H1 (cell line): Measurements from ENCODE around the gene MOGAT2. TPM values are rescaled to one million over a fixed set of nuclear protein-coding genes. Genes with fewer than 3 reads are reported as not detected.

Experiments
- CTCF ChIA-PET: fragments of 300-600 bp; sonication (Branson Sonifier 250); formaldehyde crosslinking; loops from one replicate; lab custom pipeline; 2021; ENCODE audit not compliant: partially characterized antibody; lab: Charles Lee
- POLR2A ChIA-PET: fragments of 300-600 bp; sonication (Branson Sonifier 250); formaldehyde crosslinking; loops from one replicate; lab custom pipeline; 2021; ENCODE audit warnings: inconsistent platforms; ENCODE audit not compliant: partially characterized antibody; lab: Charles Lee
- DNase-seq, 2 experiments: peaks; one replicate each; pipeline versions ENCODE4 v3.0.0 to v3.0.0-alpha.2; 2010 to 2022; ENCODE audit warnings: low spot score in 2 of 2, low read depth in 1 of 2, mixed read lengths in 1 of 2
- FAIRE-seq: peaks from 2 replicates; lab custom pipeline; 2011; peaks lifted over from hg19 to GRCh38; lab: Jason Lieb, UNC
- H2AFZ ChIP-seq: 2 replicates; pipeline ENCODE4 v1.8.1; 2012; ENCODE audit warnings: low read length, inconsistent platforms
- H2AK5ac ChIP-seq: 2 replicates; pipeline ENCODE4 v1.6.1; 2013; ENCODE audit warnings: low read depth, low read length
- H2BK120ac ChIP-seq: replicated peaks from 2 replicates; pipeline ENCODE3; 2013; ENCODE audit warnings: low read depth, low read length, inconsistent platforms
- H2BK12ac ChIP-seq: 2 replicates; pipeline ENCODE4 v1.6.1; 2013; ENCODE audit warnings: low read depth, low read length
- H2BK15ac ChIP-seq: 2 replicates; pipeline ENCODE4 v1.6.1; 2013; ENCODE audit warnings: low read length
- H2BK20ac ChIP-seq: 2 replicates; pipeline ENCODE4 v1.6.1; 2013; ENCODE audit warnings: low read length
- H2BK5ac ChIP-seq: 2 replicates; pipeline ENCODE4 v1.6.1; 2013; ENCODE audit warnings: low read depth, low read length
- H3K14ac ChIP-seq: 2 replicates; pipeline ENCODE4 v1.6.1; 2013; ENCODE audit warnings: inconsistent platforms; ENCODE audit not compliant: insufficient read length
- H3K18ac ChIP-seq: 2 replicates; pipeline ENCODE4 v1.6.1; 2013; ENCODE audit warnings: low read length; ENCODE audit errors: extremely low read depth
- H3K23ac ChIP-seq: 2 replicates; pipeline ENCODE4 v1.6.1; 2013; ENCODE audit warnings: inconsistent platforms; ENCODE audit not compliant: insufficient read length
- H3K23me2 ChIP-seq: 2 replicates; pipeline ENCODE4 v1.6.1; 2013; ENCODE audit warnings: low read depth, low read length
- H3K27ac ChIP-seq: 2 replicates; pipeline ENCODE4 v1.6.1; 2011; ENCODE audit warnings: low read depth, low read length, inconsistent platforms
- H3K27me3 ChIP-seq, 4 experiments: replicated peaks in 1 of 4; 1 replicate in 1 of 4; 2 replicates in 3 of 4; pipeline versions ENCODE4 v1.6.1 to v1.8.1; 2011 to 2013; ENCODE audit warnings: low read length in 3 of 4, mild to moderate bottlenecking in 3 of 4, inconsistent platforms in 2 of 4, mixed read lengths in 2 of 4, moderate library complexity in 1 of 4; ENCODE audit not compliant: control insufficient read depth in 3 of 4, insufficient read depth in 3 of 4; ENCODE audit errors: extremely low read depth in 1 of 4
- H3K36me3 ChIP-seq, 4 experiments: 2 replicates each; pipeline versions ENCODE4 v1.6.1 to v1.8.1; 2011 to 2013; ENCODE audit warnings: mild to moderate bottlenecking in 4 of 4, low read length in 3 of 4, moderate library complexity in 2 of 4, control low read depth in 1 of 4, inconsistent platforms in 1 of 4; ENCODE audit not compliant: insufficient read depth in 4 of 4, control insufficient read depth in 2 of 4
- H3K4ac ChIP-seq: replicated peaks from 2 replicates; pipeline ENCODE3; 2013; ENCODE audit warnings: low read length, low read depth, mixed read lengths, inconsistent platforms; ENCODE audit not compliant: insufficient read length
- H3K4me1 ChIP-seq, 4 experiments: replicated peaks in 1 of 4; 1 replicate in 1 of 4; 2 replicates in 3 of 4; pipeline versions ENCODE4 v1.6.1 to v1.8.1; 2011 to 2013; ENCODE audit warnings: low read length in 3 of 4, inconsistent platforms in 2 of 4, mixed read lengths in 1 of 4; ENCODE audit not compliant: insufficient read depth in 4 of 4, control insufficient read depth in 3 of 4
- H3K4me2 ChIP-seq, 2 experiments: 2 replicates each; pipeline versions ENCODE4 v1.6.1 to v1.8.1; 2011 to 2013; ENCODE audit warnings: low read depth in 2 of 2, low read length in 2 of 2, control low read depth in 1 of 2, inconsistent platforms in 1 of 2, mild to moderate bottlenecking in 1 of 2; ENCODE audit not compliant: insufficient read depth in 1 of 2
- H3K4me3 ChIP-seq, 4 experiments: fragments of 200-600, 300-600 bp in 1 of 4; sonication (generic), shearing (Covaris generic), sonication (Bioruptor Twin) in 1 of 4; 2 replicates each; pipeline versions ENCODE4 v1.5.1 to v1.8.1; 2011 to 2016; ENCODE audit warnings: low read length in 4 of 4, low read depth in 3 of 4, control low read depth in 2 of 4, inconsistent platforms in 2 of 4, mild to moderate bottlenecking in 2 of 4, mixed read lengths in 1 of 4, moderate library complexity in 1 of 4; ENCODE audit not compliant: insufficient read depth in 2 of 4; ENCODE audit errors: extremely low read depth in 1 of 4
- H3K56ac ChIP-seq: replicated peaks from 2 replicates; pipeline ENCODE3; 2013; ENCODE audit warnings: low read depth, mild to moderate bottlenecking, mixed read lengths, low read length, inconsistent platforms; ENCODE audit not compliant: insufficient read length
- H3K79me1 ChIP-seq: 2 replicates; pipeline ENCODE4 v1.6.1; 2013; ENCODE audit warnings: low read depth, low read length, control low read depth
- H3K79me2 ChIP-seq, 2 experiments: 2 replicates each; pipeline versions ENCODE4 v1.6.1 to v1.8.1; 2012 to 2013; ENCODE audit warnings: low read length in 2 of 2, mild to moderate bottlenecking in 2 of 2, inconsistent platforms in 1 of 2; ENCODE audit not compliant: insufficient read depth in 2 of 2, control insufficient read depth in 1 of 2
- H3K9ac ChIP-seq, 4 experiments: replicated peaks in 1 of 4; 1 replicate in 1 of 4; 2 replicates in 3 of 4; pipeline versions ENCODE4 v1.6.1 to v1.8.1; 2011 to 2013; ENCODE audit warnings: low read depth in 3 of 4, low read length in 3 of 4, control low read depth in 2 of 4, mild to moderate bottlenecking in 2 of 4, moderate library complexity in 2 of 4, inconsistent platforms in 1 of 4; ENCODE audit errors: extremely low read depth in 1 of 4
- H3K9me3 ChIP-seq, 2 experiments: 2 replicates each; pipeline versions ENCODE4 v1.6.1 to v1.8.1; 2012 to 2013; ENCODE audit warnings: mild to moderate bottlenecking in 2 of 2, moderate library complexity in 2 of 2, control low read depth in 1 of 2, inconsistent platforms in 1 of 2, low read depth in 1 of 2, low read length in 1 of 2, mixed read lengths in 1 of 2; ENCODE audit not compliant: insufficient read depth in 2 of 2
- H4K20me1 ChIP-seq, 2 experiments: replicated peaks in 1 of 2; 2 replicates each; pipeline versions ENCODE3 to v1.8.1; 2011 to 2013; ENCODE audit warnings: inconsistent platforms in 2 of 2, low read length in 2 of 2, mild to moderate bottlenecking in 1 of 2; ENCODE audit not compliant: insufficient read depth in 2 of 2, control insufficient read depth in 1 of 2
- H4K5ac ChIP-seq: 2 replicates; pipeline ENCODE4 v1.6.1; 2013; ENCODE audit warnings: low read length, low read depth, mixed read lengths, inconsistent platforms; ENCODE audit not compliant: insufficient read length
- H4K8ac ChIP-seq: 2 replicates; pipeline ENCODE4 v1.8.0; 2013; ENCODE audit warnings: mild to moderate bottlenecking, moderate library complexity, low read length, inconsistent platforms; ENCODE audit not compliant: insufficient read depth; ENCODE audit errors: extremely low read depth
- H4K91ac ChIP-seq: replicated peaks from 2 replicates; pipeline ENCODE3; 2013; ENCODE audit warnings: low read length, mixed read lengths, inconsistent platforms; ENCODE audit not compliant: insufficient read length
- MAX ChIP-seq: IDR thresholded peaks from 2 replicates; pipeline ENCODE4 v1.6.1; 2012; ENCODE audit warnings: inconsistent platforms
- NRF1 ChIP-seq: IDR thresholded peaks from 2 replicates; pipeline ENCODE4 v1.6.1; 2011; ENCODE audit warnings: mild to moderate bottlenecking, low read depth, low read length, improper control_type of control experiment
- RBBP5 ChIP-seq: IDR thresholded peaks from 2 replicates; pipeline ENCODE4 v1.7.1; 2012; ENCODE audit warnings: low read depth, mild to moderate bottlenecking, inconsistent platforms, low read length, moderate library complexity, borderline replicate concordance
- RNF2 ChIP-seq: fragments of 200-900, 300-1000 bp; sonication (generic); IDR thresholded peaks from 2 replicates; pipeline ENCODE4 v1.7.1; 2016; ENCODE audit warnings: borderline replicate concordance, low read depth, mild to moderate bottlenecking, antibody characterized with exemption, low read length; ENCODE audit not compliant: poor library complexity, severe bottlenecking; ENCODE audit errors: missing control alignments
- whole genome bisulfite sequencing, 2 experiments: shearing (Covaris generic) in 1 of 2; methylation state at CpG; one replicate each; pipeline versions ENCODE4 v1.1.6 to v1.1.7; 2013 to 2015; ENCODE audit warnings: low lambda C conversion rate in 2 of 2, mixed read lengths in 2 of 2, inconsistent platforms in 1 of 2, low coverage in 1 of 2, missing lambda C conversion rate in 1 of 2; ENCODE audit not compliant: insufficient replicate concordance in 2 of 2, insufficient coverage in 1 of 2, insufficient read length in 1 of 2; ENCODE audit errors: extremely low coverage in 1 of 2, missing lambda C conversion rate in 1 of 2; 5-methylcytosine and 5-hydroxymethylcytosine counted together
- polyA plus RNA-seq, 7 experiments: library from polyadenylated mRNA; depleted of rRNA in 3 of 7; stranded (reverse) in 5 of 7; unstranded in 2 of 7; fragments of >200 nt in 5 of 7; fragments of 200-250 nt in 2 of 7; gene quantifications; 1 replicate in 5 of 7; 2 replicates in 1 of 7; 4 replicates in 1 of 7; pipeline versions ENCODE4 v1.2.1 to v1.2.3, GENCODE V29; 2011 to 2013; ENCODE audit warnings: missing spikeins in 2 of 7, mixed read lengths in 2 of 7
- total RNA-seq: library from RNA; stranded (reverse); fragmentation: NEBNext Ultra II Directional; extraction: Animal tissue kit (Norgen Biotek cat#: 25700); gene quantifications from 2 replicates; pipeline ENCODE4 v1.2.1, GENCODE V29; 2021

The MOGAT2 gene
- total and polyA plus RNA-seq, 2 of the 8 experiments (the other 6 are each of a cell fraction or from before 2014, with no cell fraction given) = not detected

- Histone ChIP-seq H3K27ac (no peak overlapping the region), H3K79me2 (no peaks in the 10 kb centered on the region), H4K8ac (no peak overlapping the region), H2AFZ (no peak overlapping the region), H2BK12ac (no peak overlapping the region), H4K5ac (no peak overlapping the region), H3K14ac (no peak overlapping the region), H3K18ac (no peak overlapping the region), H3K4ac (no peak overlapping the region), H3K23ac (no peak overlapping the region), H3K4me2 (no peak overlapping the region), H3K56ac (no peak overlapping the region), H4K20me1 (no peaks in the 10 kb centered on the region), H3K4me1 (peaks cover 0 to 8% (median 4%) of the 10 kb centered on the region in 4 experiments; a peak in 5 of 7 replicates), H2BK15ac (no peak overlapping the region), H2BK120ac (no peak overlapping the region), H3K9me3 (no peaks in the 10 kb centered on the region), H3K9ac (no peak overlapping the region), H3K36me3 (no peaks in the 10 kb centered on the region), H3K4me3 (no peak overlapping the region), H4K91ac (no peak overlapping the region), H3K79me1 (no peaks in the 10 kb centered on the region), H2BK5ac (no peak overlapping the region), H3K23me2 (no peaks in the 10 kb centered on the region), H2BK20ac (no peak overlapping the region), H2AK5ac (no peak overlapping the region), H3K27me3 (no peaks in the 10 kb centered on the region)
- FAIRE-seq = no peak
- no peak for DNase-seq
- 88% methylated on average over 13 of the region's 13 CpGs; no CpG with 5 or more reads in 1 of the 2 experiments for WGBS, 2 experiments
- POLR2A ChIA-PET = no interaction called here
- CTCF ChIA-PET = interaction anchor here (1.2 to 3.1 kb wide), 4 partner anchors 9 to 87 kb away, joined by 3 to 10 read pairs (median 4); partner anchors contain the start of gene DGAT2
- TF ChIP-seq RNF2 (no peak), NRF1 (no peak), MAX (no peak), RBBP5 (no peak)
These were observed 59.9 kb downstream of the MOGAT2 start for GRCh38 chr11:75777461-75778110.
